Activated CD4-positive, alpha-beta T cell treated with anti-CD3 and anti-CD28 coated beads for 36 hours (primary cell): ENCODE data around the gene DNAJA4. TPM values are rescaled to one million over a fixed set of nuclear protein-coding genes. Genes with fewer than 3 reads are reported as not detected.
"Not testable (repeated sequence)": the region's sequence is repeated elsewhere in the genome, so short reads cannot be mapped to it uniquely, and the experiment has no call there.

Experiments
- ATAC-seq: fragments of 200-7000 bp; cut with Tn5 transposase; one replicate; pipeline ENCODE4 v1.10.0; 2021; ENCODE audit warnings: mild to moderate bottlenecking, moderate library complexity
- CTCF ChIA-PET: fragments of 350-600 bp; sonication (Branson Sonifier 250); formaldehyde crosslinking; loops from one replicate; lab custom pipeline; 2021; ENCODE audit warnings: antibody characterized with exemption; lab: Charles Lee
- POLR2A ChIA-PET: fragments of 350-600 bp; sonication (Branson Sonifier 250); formaldehyde crosslinking; loops from one replicate; lab custom pipeline; 2021; ENCODE audit warnings: antibody characterized with exemption, inconsistent platforms; lab: Charles Lee
- DNase-seq: peaks from one replicate; pipeline ENCODE4 v3.0.0-alpha.2; 2020
- H3K27ac Mint-ChIP-seq: one replicate; pipeline ENCODE4 v1.8.0; 2021; ENCODE audit warnings: mixed read lengths
- H3K27me3 Mint-ChIP-seq: one replicate; pipeline ENCODE4 v1.8.0; 2021; ENCODE audit warnings: mixed read lengths
- H3K36me3 Mint-ChIP-seq: one replicate; pipeline ENCODE4 v1.8.0; 2021; ENCODE audit warnings: low read depth, mixed read lengths
- H3K4me1 Mint-ChIP-seq: one replicate; pipeline ENCODE4 v1.8.0; 2021; ENCODE audit warnings: mixed read lengths
- H3K4me3 Mint-ChIP-seq: one replicate; pipeline ENCODE4 v1.8.0; 2021; ENCODE audit warnings: mild to moderate bottlenecking, moderate library complexity, mixed read lengths
- H3K9me3 Mint-ChIP-seq: one replicate; pipeline ENCODE4 v1.8.0; 2021; ENCODE audit warnings: low read depth, mixed read lengths
- intact Hi-C, 2 experiments: fragments of 100-400 bp; cut with DNase I in 1 of 2; cut with micrococcal nuclease in 1 of 2; formaldehyde crosslinking; loops; one replicate each; pipeline versions ENCODE4 v1.14.2 to v1.15.1; 2022 to 2024; cut with DNase I, micrococcal nuclease
- total RNA-seq, 2 experiments: library from RNA; stranded (reverse); gene quantifications; one replicate each; pipeline ENCODE4 v1.2.3, GENCODE V29; 2021

The DNAJA4 gene
- total RNA-seq, 2 experiments from 2014 or later, result 38.6 to 41.5 TPM

DNA sequence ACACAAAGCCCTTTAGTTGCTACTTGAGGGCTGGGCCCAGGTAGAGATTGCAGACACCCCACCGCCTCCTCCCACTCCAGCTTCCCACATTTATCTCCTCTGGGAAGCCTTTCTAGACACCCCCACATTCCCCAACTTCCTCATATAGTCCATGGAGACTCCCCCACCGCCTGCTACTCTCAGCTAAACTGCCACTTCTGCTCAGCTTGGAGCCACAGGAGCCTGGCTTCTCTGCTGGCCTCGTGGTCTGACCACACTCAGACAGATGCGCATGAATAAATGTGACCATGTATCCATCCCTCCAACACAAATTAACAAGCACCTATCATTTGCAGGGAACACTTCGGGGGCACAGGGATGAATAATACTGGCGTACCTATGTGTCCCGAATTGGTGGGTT is 19.5 kb upstream of the DNAJA4 start:
- Mint-ChIP-seq H3K36me3 (no peaks in the 10 kb centered on the region), H3K27me3 (no peaks in the 10 kb centered on the region), H3K4me3 (no peak overlapping the region), H3K9me3 (no peaks in the 10 kb centered on the region), H3K4me1 (no peaks in the 10 kb centered on the region), H3K27ac (no peak overlapping the region)
- intact Hi-C loops, result loop anchor here in 1 of 2 experiments (5.0 kb wide), 1 partner anchor 118 kb away; no protein-coding TSS in a partner anchor
- ChIA-PET POLR2A (no interaction called here), CTCF (interaction anchor here (0.7 to 1.6 kb wide), 3 partner anchors 49 to 286 kb away, joined by 3 to 5 read pairs (median 4); no protein-coding TSS in a partner anchor)
- ATAC-seq, result no peak
- DNase-seq, result no peak

GRCh38 chr15:78245392-78245791 is 19.0 kb upstream of the DNAJA4 start:
- H3K36me3 Mint-ChIP-seq, H3K9me3 Mint-ChIP-seq, DNase-seq, H3K4me1 Mint-ChIP-seq, ATAC-seq, POLR2A ChIA-PET, H3K27ac Mint-ChIP-seq, H3K4me3 Mint-ChIP-seq, H3K27me3 Mint-ChIP-seq, intact Hi-C loops: not testable (repeated sequence)
- CTCF ChIA-PET, result interaction anchor here (1.2 to 1.6 kb wide), 2 partner anchors 50 to 287 kb away, joined by 4 to 5 read pairs; no protein-coding TSS in a partner anchor

DNA sequence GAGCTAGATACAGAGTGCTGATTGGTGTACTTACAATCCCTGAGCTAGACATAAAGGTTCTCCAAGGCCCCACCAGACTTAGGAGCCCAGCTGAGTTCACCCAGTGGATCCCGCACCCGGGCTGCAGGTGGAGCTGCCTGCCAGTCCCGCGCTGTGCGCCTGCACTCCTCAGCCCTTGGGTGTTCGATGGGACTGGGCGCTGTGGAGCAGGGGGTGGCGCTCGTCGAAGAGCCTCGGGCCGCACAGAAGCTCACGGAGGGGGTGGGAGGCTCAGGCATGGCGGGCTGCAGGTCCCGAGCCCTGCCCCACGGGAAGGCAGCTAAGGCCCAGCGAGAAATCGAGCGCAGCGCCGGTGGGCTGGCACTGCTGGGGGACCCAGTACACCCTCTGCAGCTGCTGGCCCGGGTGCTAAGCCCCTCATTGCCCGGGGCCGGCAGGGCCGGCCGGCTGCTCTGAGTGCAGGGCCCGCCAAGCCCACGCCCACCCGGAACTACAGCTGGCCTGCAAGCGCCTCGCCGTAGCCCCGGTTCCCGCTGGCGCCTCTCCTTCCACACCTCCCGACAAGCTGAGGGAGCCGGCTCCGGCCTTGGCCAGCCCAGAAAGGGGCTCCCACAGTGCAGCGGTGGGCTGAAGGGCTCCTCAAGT is 18.3 kb upstream of the DNAJA4 start:
- H3K27ac Mint-ChIP-seq, H3K4me1 Mint-ChIP-seq, DNase-seq, H3K9me3 Mint-ChIP-seq, H3K36me3 Mint-ChIP-seq, H3K27me3 Mint-ChIP-seq, POLR2A ChIA-PET, intact Hi-C loops, ATAC-seq, H3K4me3 Mint-ChIP-seq: not testable (repeated sequence)
- CTCF ChIA-PET, result interaction anchor here (0.6 to 1.6 kb wide), 3 partner anchors 51 to 287 kb away, joined by 3 to 5 read pairs (median 4); no protein-coding TSS in a partner anchor

- no peaks in the 10 kb centered on the region for H3K9me3 Mint-ChIP-seq
- no peak for DNase-seq
- ChIA-PET CTCF (interaction anchor here (0.6 kb wide), 1 partner anchor 1154 kb away, joined by 3 read pairs; no protein-coding TSS in a partner anchor), POLR2A (no interaction called here)
- H3K27me3 Mint-ChIP-seq, result no peaks in the 10 kb centered on the region
- ATAC-seq, result no peak
- no peaks in the 10 kb centered on the region for H3K36me3 Mint-ChIP-seq
- H3K27ac Mint-ChIP-seq, result no peak overlapping the region
- no peak overlapping the region for H3K4me3 Mint-ChIP-seq
- H3K4me1 Mint-ChIP-seq, result no peaks in the 10 kb centered on the region
- intact Hi-C loops, result no loop called here
Observed at GRCh38 chr15:78247911-78248310, 16.5 kb upstream of the DNAJA4 start.

GRCh38 chr15:78249131-78249530 is 15.2 kb upstream of the DNAJA4 start:
- no peak overlapping the region for H3K27ac Mint-ChIP-seq
- H3K4me1 Mint-ChIP-seq, result no peaks in the 10 kb centered on the region
- H3K4me3 Mint-ChIP-seq, result no peak overlapping the region
- ChIA-PET CTCF (no interaction called here), POLR2A (no interaction called here)
- H3K27me3 Mint-ChIP-seq, result no peaks in the 10 kb centered on the region
- no peaks in the 10 kb centered on the region for H3K36me3 Mint-ChIP-seq
- ATAC-seq (no peak), DNase-seq (no peak)
- intact Hi-C loops, result no loop called here
- H3K9me3 Mint-ChIP-seq, result no peaks in the 10 kb centered on the region

GRCh38 chr15:78251136-78251535 is 13.2 kb upstream of the DNAJA4 start:
- H3K36me3 Mint-ChIP-seq, result no peaks in the 10 kb centered on the region
- CTCF ChIA-PET, result interaction anchor here (1.0 to 1.3 kb wide), 2 partner anchors 56 to 138 kb away, joined by 4 read pairs; no protein-coding TSS in a partner anchor

GRCh38 chr15:78255421-78256043 is 8.8 kb upstream of the DNAJA4 start:
- CTCF ChIA-PET, result interaction anchor here (0.6 to 1.3 kb wide), 3 partner anchors 13 to 142 kb away, joined by 3 to 5 read pairs (median 4); no protein-coding TSS in a partner anchor
- H3K27ac Mint-ChIP-seq, result no peak overlapping the region
- H3K9me3 Mint-ChIP-seq, result no peaks in the 10 kb centered on the region
- H3K4me1 Mint-ChIP-seq, result no peaks in the 10 kb centered on the region
- no peak for ATAC-seq
- H3K27me3 Mint-ChIP-seq, result no peaks in the 10 kb centered on the region
- no peak overlapping the region for H3K4me3 Mint-ChIP-seq
- intact Hi-C loops, result no loop called here
- POLR2A ChIA-PET, result no interaction called here
- no peaks in the 10 kb centered on the region for H3K36me3 Mint-ChIP-seq
- no peak for DNase-seq

More at GRCh38 chr15:78251136-78251535, 13.2 kb upstream of the DNAJA4 start:
- Mint-ChIP-seq H3K9me3 (no peaks in the 10 kb centered on the region), H3K4me3 (no peak overlapping the region), H3K4me1 (no peaks in the 10 kb centered on the region), H3K27ac (no peak overlapping the region), H3K27me3 (no peaks in the 10 kb centered on the region)
- no peak for ATAC-seq
- no peak for DNase-seq
- POLR2A ChIA-PET, result no interaction called here
- intact Hi-C loops, result no loop called here

DNA sequence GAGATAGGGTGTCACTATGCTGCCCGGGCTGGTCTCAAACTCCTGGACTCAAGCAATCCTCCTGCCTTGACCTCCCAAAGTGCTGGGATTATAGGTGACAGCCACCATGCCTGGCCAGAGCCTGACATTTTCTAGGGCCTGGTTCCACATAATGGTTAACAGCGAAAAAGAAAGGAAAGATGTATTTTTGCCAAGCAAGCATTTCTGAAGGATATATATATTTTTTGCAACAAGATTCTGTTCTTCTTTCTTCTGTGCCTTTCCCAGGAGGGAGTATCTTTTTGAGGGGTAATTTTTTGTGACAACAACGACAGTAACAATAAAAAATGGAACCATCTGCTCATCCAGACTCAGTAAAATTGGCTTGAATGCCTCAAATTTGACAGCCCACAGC is 8.3 kb upstream of the DNAJA4 start:
- ChIA-PET POLR2A (no interaction called here), CTCF (interaction anchor here (1.0 to 1.3 kb wide), 2 partner anchors 13 to 143 kb away, joined by 4 to 5 read pairs; no protein-coding TSS in a partner anchor)
- intact Hi-C loops, result no loop called here
- Mint-ChIP-seq H3K36me3 (no peaks in the 10 kb centered on the region), H3K9me3 (no peaks in the 10 kb centered on the region), H3K27ac (no peak overlapping the region), H3K4me3 (no peak overlapping the region), H3K4me1 (no peaks in the 10 kb centered on the region), H3K27me3 (no peaks in the 10 kb centered on the region)
- ATAC-seq, result no peak
- no peak for DNase-seq

- CTCF ChIA-PET, result interaction anchor here (0.6 to 2.5 kb wide), 5 partner anchors 18 to 299 kb away, joined by 3 to 10 read pairs (median 3); partner anchors contain the start of gene SKIC8
- DNase-seq (no peak), ATAC-seq (no peak)
- intact Hi-C loops, result no loop called here
- Mint-ChIP-seq H3K36me3 (no peaks in the 10 kb centered on the region), H3K9me3 (no peaks in the 10 kb centered on the region), H3K4me3 (no peak overlapping the region), H3K27ac (no peak overlapping the region), H3K27me3 (no peaks in the 10 kb centered on the region), H3K4me1 (no peaks in the 10 kb centered on the region)
- POLR2A ChIA-PET, result no interaction called here
Observed at GRCh38 chr15:78257681-78258080, 6.7 kb upstream of the DNAJA4 start.

- no peaks in the 10 kb centered on the region for H3K4me1 Mint-ChIP-seq
- H3K27ac Mint-ChIP-seq, result no peak overlapping the region
- H3K4me3 Mint-ChIP-seq, result no peak overlapping the region
- no peak for DNase-seq
- intact Hi-C loops, result no loop called here
- ChIA-PET POLR2A (no interaction called here), CTCF (interaction anchor here (1.1 kb wide), 1 partner anchor 19 kb away, joined by 3 read pairs; no protein-coding TSS in a partner anchor)
- no peaks in the 10 kb centered on the region for H3K36me3 Mint-ChIP-seq
- ATAC-seq, result no peak
- H3K27me3 Mint-ChIP-seq, result no peaks in the 10 kb centered on the region
- no peaks in the 10 kb centered on the region for H3K9me3 Mint-ChIP-seq
Observed at GRCh38 chr15:78259232-78259631, 5.1 kb upstream of the DNAJA4 start.

- DNase-seq (no peak), ATAC-seq (no peak)
- no peaks in the 10 kb centered on the region for H3K27me3 Mint-ChIP-seq
- H3K9me3 Mint-ChIP-seq, result no peaks in the 10 kb centered on the region
- peaks cover 2% of the 10 kb centered on the region for H3K36me3 Mint-ChIP-seq
- ChIA-PET POLR2A (no interaction called here), CTCF (interaction anchor here (1.2 to 1.5 kb wide), 2 partner anchors 12 to 21 kb away, joined by 3 to 7 read pairs; no protein-coding TSS in a partner anchor)
- no peak overlapping the region for H3K27ac Mint-ChIP-seq
- peaks cover under 1% of the 10 kb centered on the region for H3K4me1 Mint-ChIP-seq
- no peak overlapping the region for H3K4me3 Mint-ChIP-seq
- intact Hi-C loops, result no loop called here
Observed at GRCh38 chr15:78260489-78260888, 3.9 kb upstream of the DNAJA4 start.
